ENCODE data around the gene NTN4.

DNA sequence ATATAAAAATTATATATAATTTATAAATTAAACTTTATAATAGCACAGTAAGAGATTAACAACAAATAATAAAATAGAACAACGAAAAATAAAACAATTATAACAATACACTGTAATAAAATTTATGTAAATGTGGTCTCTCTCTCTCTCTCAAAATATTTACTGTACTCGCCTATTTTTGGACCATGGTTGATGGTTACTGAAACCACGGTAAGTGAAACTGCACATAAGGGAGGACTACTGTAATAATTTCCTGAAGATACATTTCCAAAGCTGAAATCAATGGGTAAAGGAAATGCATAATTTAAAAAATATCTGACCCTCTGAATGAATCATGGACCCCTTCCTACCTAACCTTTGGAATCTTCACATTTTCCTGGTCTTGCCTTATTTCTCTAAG is 48.9 kb downstream of the NTN4 start:
- TF ChIP-seq, protein P1, sequence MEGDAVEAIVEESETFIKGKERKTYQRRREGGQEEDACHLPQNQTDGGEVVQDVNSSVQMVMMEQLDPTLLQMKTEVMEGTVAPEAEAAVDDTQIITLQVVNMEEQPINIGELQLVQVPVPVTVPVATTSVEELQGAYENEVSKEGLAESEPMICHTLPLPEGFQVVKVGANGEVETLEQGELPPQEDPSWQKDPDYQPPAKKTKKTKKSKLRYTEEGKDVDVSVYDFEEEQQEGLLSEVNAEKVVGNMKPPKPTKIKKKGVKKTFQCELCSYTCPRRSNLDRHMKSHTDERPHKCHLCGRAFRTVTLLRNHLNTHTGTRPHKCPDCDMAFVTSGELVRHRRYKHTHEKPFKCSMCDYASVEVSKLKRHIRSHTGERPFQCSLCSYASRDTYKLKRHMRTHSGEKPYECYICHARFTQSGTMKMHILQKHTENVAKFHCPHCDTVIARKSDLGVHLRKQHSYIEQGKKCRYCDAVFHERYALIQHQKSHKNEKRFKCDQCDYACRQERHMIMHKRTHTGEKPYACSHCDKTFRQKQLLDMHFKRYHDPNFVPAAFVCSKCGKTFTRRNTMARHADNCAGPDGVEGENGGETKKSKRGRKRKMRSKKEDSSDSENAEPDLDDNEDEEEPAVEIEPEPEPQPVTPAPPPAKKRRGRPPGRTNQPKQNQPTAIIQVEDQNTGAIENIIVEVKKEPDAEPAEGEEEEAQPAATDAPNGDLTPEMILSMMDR (IDR thresholded peaks at IDR 0.05) = no peak
- no peak for TF ChIP-seq POLR2A (IDR thresholded peaks at IDR 0.05)
- no peak for TF ChIP-seq EP300 (IDR thresholded peaks at IDR 0.05)
